WTC11 (cell line): ENCODE results near the gene IDH3B.

Source experiments
- CREB1 ChIP-seq: sonication (generic); formaldehyde crosslinking; IDR thresholded peaks from 2 replicates; pipeline ENCODE4 v1.8.0; 2023; ENCODE audit warnings: mild to moderate bottlenecking, missing genetic modification reagents
- ELF4 ChIP-seq: sonication (generic); formaldehyde crosslinking; IDR thresholded peaks from 2 replicates; pipeline ENCODE4 v1.8.1; 2022; ENCODE audit warnings: low read depth, mild to moderate bottlenecking, moderate library complexity, missing genetic modification reagents
- FOXK1 ChIP-seq: sonication (generic); formaldehyde crosslinking; IDR thresholded peaks from 2 replicates; pipeline ENCODE4 v1.8.0; 2022; ENCODE audit warnings: mild to moderate bottlenecking, moderate library complexity, missing genetic modification reagents
- KAT7 ChIP-seq: sonication (generic); formaldehyde crosslinking; IDR thresholded peaks from 2 replicates; pipeline ENCODE4 v1.8.1; 2023; ENCODE audit warnings: missing genetic modification reagents, mild to moderate bottlenecking, borderline replicate concordance
- TF ChIP-seq, protein P1 (sequence below): sonication (generic); formaldehyde crosslinking; IDR thresholded peaks from 2 replicates; pipeline ENCODE4 v1.8.0; 2022; ENCODE audit warnings: mild to moderate bottlenecking, missing genetic modification reagents
- TF ChIP-seq, protein P2 (sequence below): fragments of 200-600 bp; IDR thresholded peaks from 2 replicates; pipeline ENCODE4 v1.8.0; 2022; ENCODE audit warnings: antibody characterized with exemption
- TF ChIP-seq, protein P3 (sequence below): sonication (generic); formaldehyde crosslinking; IDR thresholded peaks from 2 replicates; pipeline ENCODE4 v1.8.1; 2023; ENCODE audit warnings: mild to moderate bottlenecking, missing genetic modification reagents, moderate library complexity

DNA sequence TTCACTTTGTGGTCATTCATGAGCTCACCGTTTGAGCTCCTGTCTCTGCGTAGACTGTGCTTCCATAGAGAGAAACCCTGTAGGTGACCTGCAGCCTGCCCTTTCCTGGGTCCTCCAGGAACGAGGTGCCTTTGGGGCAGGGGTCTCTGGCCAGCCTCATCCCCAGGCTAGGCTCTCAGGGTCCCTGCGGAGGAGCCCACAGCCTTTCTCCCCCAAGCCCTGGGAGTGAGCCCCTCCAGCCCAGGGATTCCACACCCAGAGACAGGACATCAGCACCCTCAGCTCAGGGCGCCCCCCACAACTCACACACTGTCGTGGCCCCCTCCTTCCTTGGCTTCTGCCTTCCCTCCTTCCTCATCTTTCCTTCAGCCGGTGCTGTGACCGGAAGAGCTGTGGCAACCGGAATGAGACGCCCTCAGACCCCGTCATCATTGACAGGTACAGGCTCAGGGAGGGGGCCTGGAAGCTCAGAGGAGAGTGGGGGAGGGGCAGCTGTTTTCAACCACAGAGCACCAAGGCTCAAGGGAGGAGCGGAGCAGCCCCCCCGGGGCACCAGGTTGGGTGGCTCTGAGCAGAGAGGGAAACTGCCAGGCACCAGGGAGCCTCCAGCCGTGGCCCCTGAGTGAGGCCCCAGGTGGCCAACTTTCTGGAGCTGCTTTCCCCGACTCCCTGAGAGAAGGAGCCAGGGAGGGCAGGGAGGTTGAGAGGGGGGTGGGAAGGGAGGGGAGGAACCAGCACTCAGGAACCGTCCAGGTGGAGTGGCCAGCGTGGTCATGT, 45.4 kb upstream of the IDH3B start:
- TF ChIP-seq, protein P1, sequence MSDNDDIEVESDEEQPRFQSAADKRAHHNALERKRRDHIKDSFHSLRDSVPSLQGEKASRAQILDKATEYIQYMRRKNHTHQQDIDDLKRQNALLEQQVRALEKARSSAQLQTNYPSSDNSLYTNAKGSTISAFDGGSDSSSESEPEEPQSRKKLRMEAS (CRISPR knock-in tag), result no peak
- TF ChIP-seq KAT7 (CRISPR knock-in tag), result no peak
- TF ChIP-seq CREB1 (CRISPR knock-in tag), result no peak
- TF ChIP-seq, protein P2, sequence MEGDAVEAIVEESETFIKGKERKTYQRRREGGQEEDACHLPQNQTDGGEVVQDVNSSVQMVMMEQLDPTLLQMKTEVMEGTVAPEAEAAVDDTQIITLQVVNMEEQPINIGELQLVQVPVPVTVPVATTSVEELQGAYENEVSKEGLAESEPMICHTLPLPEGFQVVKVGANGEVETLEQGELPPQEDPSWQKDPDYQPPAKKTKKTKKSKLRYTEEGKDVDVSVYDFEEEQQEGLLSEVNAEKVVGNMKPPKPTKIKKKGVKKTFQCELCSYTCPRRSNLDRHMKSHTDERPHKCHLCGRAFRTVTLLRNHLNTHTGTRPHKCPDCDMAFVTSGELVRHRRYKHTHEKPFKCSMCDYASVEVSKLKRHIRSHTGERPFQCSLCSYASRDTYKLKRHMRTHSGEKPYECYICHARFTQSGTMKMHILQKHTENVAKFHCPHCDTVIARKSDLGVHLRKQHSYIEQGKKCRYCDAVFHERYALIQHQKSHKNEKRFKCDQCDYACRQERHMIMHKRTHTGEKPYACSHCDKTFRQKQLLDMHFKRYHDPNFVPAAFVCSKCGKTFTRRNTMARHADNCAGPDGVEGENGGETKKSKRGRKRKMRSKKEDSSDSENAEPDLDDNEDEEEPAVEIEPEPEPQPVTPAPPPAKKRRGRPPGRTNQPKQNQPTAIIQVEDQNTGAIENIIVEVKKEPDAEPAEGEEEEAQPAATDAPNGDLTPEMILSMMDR, result no peak
- TF ChIP-seq, protein P3, sequence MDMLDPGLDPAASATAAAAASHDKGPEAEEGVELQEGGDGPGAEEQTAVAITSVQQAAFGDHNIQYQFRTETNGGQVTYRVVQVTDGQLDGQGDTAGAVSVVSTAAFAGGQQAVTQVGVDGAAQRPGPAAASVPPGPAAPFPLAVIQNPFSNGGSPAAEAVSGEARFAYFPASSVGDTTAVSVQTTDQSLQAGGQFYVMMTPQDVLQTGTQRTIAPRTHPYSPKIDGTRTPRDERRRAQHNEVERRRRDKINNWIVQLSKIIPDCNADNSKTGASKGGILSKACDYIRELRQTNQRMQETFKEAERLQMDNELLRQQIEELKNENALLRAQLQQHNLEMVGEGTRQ, result no peak
- no peak for TF ChIP-seq ELF4 (CRISPR knock-in tag)
- no peak for TF ChIP-seq FOXK1 (CRISPR knock-in tag)
